HCT116 (cell line): Measurements from ENCODE around the gene KCNC1.

Source experiments
- CEBPB ChIP-seq: IDR thresholded peaks from 2 replicates; pipeline ENCODE4 v1.6.1; 2012; ENCODE audit warnings: low read depth
- CTCF ChIP-seq, 3 experiments: fragments of 200-600 bp in 1 of 3; sonication (generic) in 1 of 3; IDR thresholded peaks in 2 of 3; conservative IDR thresholded peaks in 1 of 3; 2 replicates each; pipeline ENCODE4 v1.5.1; 2012 to 2017; ENCODE audit warnings: low read depth in 2 of 3, low read length in 2 of 3, antibody characterized with exemption in 1 of 3, borderline replicate concordance in 1 of 3, control low read depth in 1 of 3, mild to moderate bottlenecking in 1 of 3, mixed read lengths in 1 of 3, mixed run types in 1 of 3, moderate library complexity in 1 of 3; ENCODE audit not compliant: insufficient read depth in 1 of 3
- EGR1 ChIP-seq: IDR thresholded peaks from 2 replicates; pipeline ENCODE4 v1.6.1; 2012; ENCODE audit warnings: low read depth
- EZH2 ChIP-seq: fragments of 200-600 bp; sonication (generic); IDR thresholded peaks from 2 replicates; pipeline ENCODE4 v1.6.1; 2017; ENCODE audit warnings: antibody characterized with exemption, mixed run types
- EZH2phosphoT487 ChIP-seq: fragments of 200-600 bp; IDR thresholded peaks from 2 replicates; pipeline ENCODE4 v1.6.1; 2018; ENCODE audit warnings: antibody characterized with exemption, borderline replicate concordance
- JUND ChIP-seq: IDR thresholded peaks from 2 replicates; pipeline ENCODE4 v1.6.1; 2012
- MAX ChIP-seq: IDR thresholded peaks from 2 replicates; pipeline ENCODE4 v1.6.1; 2012
- POLR2A ChIP-seq: IDR thresholded peaks from 2 replicates; pipeline ENCODE4 v1.7.0; 2011; ENCODE audit warnings: borderline replicate concordance; ENCODE audit not compliant: insufficient read depth, insufficient read length; ENCODE audit errors: extremely low read depth
- RAD21 ChIP-seq: IDR thresholded peaks from 2 replicates; pipeline ENCODE4 v1.6.1; 2012; ENCODE audit warnings: low read depth, mild to moderate bottlenecking
- REST ChIP-seq: IDR thresholded peaks from 2 replicates; pipeline ENCODE4 v1.6.1; 2012; ENCODE audit warnings: low read depth
- SP1 ChIP-seq: IDR thresholded peaks from 2 replicates; pipeline ENCODE4 v1.6.1; 2012; ENCODE audit warnings: low read depth
- YY1 ChIP-seq: IDR thresholded peaks from 2 replicates; pipeline ENCODE4 v1.6.1; 2011; ENCODE audit warnings: low read length, low read depth, moderate library complexity, mild to moderate bottlenecking; ENCODE audit not compliant: insufficient replicate concordance; ENCODE audit errors: extremely low read depth

GRCh38 chr11:17768547-17768946 is 34.0 kb downstream of the KCNC1 start:
- no peak for TF ChIP-seq CTCF (IDR thresholded peaks at IDR 0.05 in 2 of 3, conservative IDR thresholded peaks at IDR 0.05 in 1 of 3; ENCODE audit: borderline replicate concordance in 1 of 3, insufficient read depth in 1 of 3, low read depth in 2 of 3, low read length in 2 of 3)
- TF ChIP-seq YY1 = no peak
- no peak for TF ChIP-seq MAX
- no peak for TF ChIP-seq CEBPB
- TF ChIP-seq POLR2A = no peak
- TF ChIP-seq RAD21 = no peak
- TF ChIP-seq SP1 = no peak
- TF ChIP-seq REST = no peak
- no peak for TF ChIP-seq EGR1
- no peak for TF ChIP-seq EZH2
- no peak for TF ChIP-seq EZH2phosphoT487
- no peak for TF ChIP-seq JUND
